Osteoblast (primary cell): ENCODE data around the gene PARP2. TPM values are rescaled to one million over a fixed set of nuclear protein-coding genes. Genes with fewer than 3 reads are reported as not detected.

Experiments
- DNase-seq: peaks from one replicate; pipeline ENCODE4 v3.0.0; 2011; ENCODE audit warnings: low spot score, mixed read lengths; ENCODE audit not compliant: insufficient read length; ENCODE audit errors: missing footprints
- H2AFZ ChIP-seq: 2 replicates; pipeline ENCODE4 v1.6.0; 2011; ENCODE audit warnings: mild to moderate bottlenecking, low read length
- H3K27ac ChIP-seq: 2 replicates; pipeline ENCODE4 v1.5.1; 2011; ENCODE audit warnings: mild to moderate bottlenecking, low read depth, low read length, moderate library complexity
- H3K27me3 ChIP-seq: 2 replicates; pipeline ENCODE4 v1.6.0; 2012; ENCODE audit warnings: mild to moderate bottlenecking, control low read depth, inconsistent platforms, low read length, moderate library complexity; ENCODE audit not compliant: insufficient read depth
- H3K36me3 ChIP-seq: 2 replicates; pipeline ENCODE4 v1.5.1; 2011; ENCODE audit warnings: mild to moderate bottlenecking, low read length, control low read depth, moderate library complexity; ENCODE audit not compliant: insufficient read depth
- H3K4me1 ChIP-seq: 2 replicates; pipeline ENCODE4 v1.5.1; 2011; ENCODE audit warnings: mild to moderate bottlenecking, low read length, control low read depth, moderate library complexity; ENCODE audit not compliant: insufficient read depth
- H3K4me2 ChIP-seq: 2 replicates; pipeline ENCODE4 v1.6.0; 2011; ENCODE audit warnings: mild to moderate bottlenecking, low read length; ENCODE audit not compliant: insufficient read depth
- H3K4me3 ChIP-seq: fragments of 200-600 bp; sonication (generic); 3 replicates; pipeline ENCODE4 v1.5.1; 2012; ENCODE audit warnings: mild to moderate bottlenecking, low read length, inconsistent platforms; ENCODE audit not compliant: insufficient read depth
- H3K79me2 ChIP-seq: 2 replicates; pipeline ENCODE4 v1.6.0; 2012; ENCODE audit warnings: mild to moderate bottlenecking, low read length, control low read depth, inconsistent platforms; ENCODE audit not compliant: insufficient read depth
- H3K9me3 ChIP-seq: 2 replicates; pipeline ENCODE4 v1.5.1; 2011; ENCODE audit warnings: low read depth, low read length, control low read depth
- H4K20me1 ChIP-seq: 2 replicates; pipeline ENCODE4 v1.6.0; 2012; ENCODE audit warnings: mild to moderate bottlenecking, low read length, control low read depth; ENCODE audit not compliant: insufficient read depth
- CTCF ChIP-seq: IDR thresholded peaks from 2 replicates; pipeline ENCODE4 v1.5.1; 2011; ENCODE audit warnings: mild to moderate bottlenecking, low read depth, low read length, moderate library complexity; ENCODE audit errors: extremely low read depth
- total RNA-seq: library from RNA; depleted of rRNA; stranded (reverse); fragments of >200 nt; gene quantifications from 2 replicates; pipeline ENCODE4 v1.2.3, GENCODE V29; 2012

Gene PARP2
- total RNA-seq, 1 donor: 5.8 TPM

- no peak overlapping the region for H3K4me2 ChIP-seq
- H3K27ac ChIP-seq: no peak overlapping the region
- H3K9me3 ChIP-seq: no peaks in the 10 kb centered on the region
- H4K20me1 ChIP-seq: no peaks in the 10 kb centered on the region
- no peak overlapping the region for H3K4me3 ChIP-seq
- H3K4me1 ChIP-seq: no peaks in the 10 kb centered on the region
- no peak for DNase-seq
- H3K79me2 ChIP-seq: no peaks in the 10 kb centered on the region
- H3K27me3 ChIP-seq: no peaks in the 10 kb centered on the region
- TF ChIP-seq CTCF: no peak
- no peak overlapping the region for H2AFZ ChIP-seq
- peaks cover 81% of the 10 kb centered on the region for H3K36me3 ChIP-seq
Measured at GRCh38 chr14:20379743-20380142, 36.3 kb downstream of the PARP2 start.

GRCh38 chr14:20380681-20381080, 37.2 kb downstream of the PARP2 start:
- TF ChIP-seq CTCF: no peak
- peaks cover 84% of the 10 kb centered on the region for H3K36me3 ChIP-seq
- no peak for DNase-seq
- no peaks in the 10 kb centered on the region for H3K27me3 ChIP-seq
- no peak overlapping the region for H3K27ac ChIP-seq
- no peak overlapping the region for H2AFZ ChIP-seq
- H3K9me3 ChIP-seq: no peaks in the 10 kb centered on the region
- no peaks in the 10 kb centered on the region for H3K4me1 ChIP-seq
- H3K4me2 ChIP-seq: no peak overlapping the region
- H4K20me1 ChIP-seq: no peaks in the 10 kb centered on the region
- no peak overlapping the region for H3K4me3 ChIP-seq
- no peaks in the 10 kb centered on the region for H3K79me2 ChIP-seq

- H4K20me1 ChIP-seq: no peaks in the 10 kb centered on the region
- H3K4me2 ChIP-seq: no peak overlapping the region
- H3K36me3 ChIP-seq: peaks cover 85% of the 10 kb centered on the region
- no peaks in the 10 kb centered on the region for H3K9me3 ChIP-seq
- H3K4me3 ChIP-seq: no peak overlapping the region
- no peaks in the 10 kb centered on the region for H3K4me1 ChIP-seq
- no peak overlapping the region for H3K27ac ChIP-seq
- H3K27me3 ChIP-seq: no peaks in the 10 kb centered on the region
- no peak overlapping the region for H2AFZ ChIP-seq
- DNase-seq: no peak
- no peak for TF ChIP-seq CTCF
- no peaks in the 10 kb centered on the region for H3K79me2 ChIP-seq
Measured at GRCh38 chr14:20381341-20381740, 37.9 kb downstream of the PARP2 start.

GRCh38 chr14:20382526-20382925, 39.1 kb downstream of the PARP2 start:
- no peak overlapping the region for H3K4me3 ChIP-seq
- H3K27me3 ChIP-seq: no peaks in the 10 kb centered on the region
- no peaks in the 10 kb centered on the region for H3K9me3 ChIP-seq
- no peak overlapping the region for H3K27ac ChIP-seq
- H4K20me1 ChIP-seq: no peaks in the 10 kb centered on the region
- peaks cover 86% of the 10 kb centered on the region for H3K36me3 ChIP-seq
- H2AFZ ChIP-seq: no peak overlapping the region
- DNase-seq: no peak
- no peak for TF ChIP-seq CTCF
- no peaks in the 10 kb centered on the region for H3K4me1 ChIP-seq
- H3K79me2 ChIP-seq: no peaks in the 10 kb centered on the region
- H3K4me2 ChIP-seq: no peak overlapping the region
